GM19328 (cell line): ENCODE measurements around the gene GLMN.
A peak's percentile ranks its signal among the peaks of the same experiment; 100 is the strongest.

Source experiments
- ATAC-seq: cut with Tn5 transposase; IDR thresholded peaks from one replicate; pipeline ENCODE4 v1.9.1; 2021; ENCODE audit warnings: mild to moderate bottlenecking, moderate library complexity; ENCODE audit not compliant: unreplicated experiment

Gene GLMN, protein sequence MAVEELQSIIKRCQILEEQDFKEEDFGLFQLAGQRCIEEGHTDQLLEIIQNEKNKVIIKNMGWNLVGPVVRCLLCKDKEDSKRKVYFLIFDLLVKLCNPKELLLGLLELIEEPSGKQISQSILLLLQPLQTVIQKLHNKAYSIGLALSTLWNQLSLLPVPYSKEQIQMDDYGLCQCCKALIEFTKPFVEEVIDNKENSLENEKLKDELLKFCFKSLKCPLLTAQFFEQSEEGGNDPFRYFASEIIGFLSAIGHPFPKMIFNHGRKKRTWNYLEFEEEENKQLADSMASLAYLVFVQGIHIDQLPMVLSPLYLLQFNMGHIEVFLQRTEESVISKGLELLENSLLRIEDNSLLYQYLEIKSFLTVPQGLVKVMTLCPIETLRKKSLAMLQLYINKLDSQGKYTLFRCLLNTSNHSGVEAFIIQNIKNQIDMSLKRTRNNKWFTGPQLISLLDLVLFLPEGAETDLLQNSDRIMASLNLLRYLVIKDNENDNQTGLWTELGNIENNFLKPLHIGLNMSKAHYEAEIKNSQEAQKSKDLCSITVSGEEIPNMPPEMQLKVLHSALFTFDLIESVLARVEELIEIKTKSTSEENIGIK

DNA sequence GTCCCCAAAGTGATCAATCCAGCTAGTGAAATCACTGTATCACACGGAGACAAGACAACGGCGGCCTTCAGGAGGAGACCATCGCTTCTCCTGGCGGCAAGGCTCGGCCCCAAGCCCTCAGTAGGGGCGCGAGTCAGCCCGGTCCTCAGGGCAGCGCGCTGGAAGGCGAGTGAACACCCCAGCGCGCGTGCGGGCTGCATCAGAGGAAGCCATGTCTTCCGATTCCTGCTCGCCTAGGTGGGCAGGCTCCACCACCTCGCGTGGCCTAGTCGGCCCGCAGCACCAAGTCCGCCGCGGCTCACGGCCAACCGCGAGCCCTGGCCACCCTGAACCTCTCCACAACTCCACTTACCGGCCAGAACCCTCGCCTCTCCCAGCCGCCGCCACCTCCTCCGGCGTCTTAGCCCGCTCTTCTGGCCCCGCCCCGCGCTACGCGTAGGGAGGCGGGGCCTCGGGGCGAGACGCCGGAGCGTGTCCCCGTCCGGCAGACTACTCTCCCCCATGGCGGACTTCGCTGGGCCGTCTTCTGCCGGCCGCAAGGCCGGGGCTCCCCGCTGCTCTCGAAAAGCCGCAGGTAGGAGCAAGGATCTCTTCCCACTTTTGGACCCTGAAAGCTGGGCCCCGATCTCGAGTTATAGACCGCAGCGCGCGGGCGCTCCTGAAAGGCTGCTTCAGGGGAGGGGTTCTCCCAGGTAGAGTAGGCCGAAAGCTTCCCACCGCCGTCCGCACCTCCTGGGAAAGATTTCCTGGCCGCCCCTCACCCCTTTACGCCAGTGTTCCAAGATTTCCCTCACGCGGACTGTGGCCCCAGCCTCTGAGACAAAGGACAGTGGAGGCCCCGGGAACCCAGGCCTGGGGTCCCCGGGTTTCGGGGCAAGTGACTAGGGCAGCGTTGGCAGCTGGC is at the start of gene GLMN, which contains the start of gene RPAP2:
GLMN (minus strand) TSS at position 415 of the 904 bp plus-strand sequence. CDS start 988 bp downstream, outside the sequence.
RPAP2 (plus strand) TSS at position 487 of the 904 bp plus-strand sequence; CDS start at position 502, 15 bp downstream.
- ATAC-seq: peak; percentile 98

DNA sequence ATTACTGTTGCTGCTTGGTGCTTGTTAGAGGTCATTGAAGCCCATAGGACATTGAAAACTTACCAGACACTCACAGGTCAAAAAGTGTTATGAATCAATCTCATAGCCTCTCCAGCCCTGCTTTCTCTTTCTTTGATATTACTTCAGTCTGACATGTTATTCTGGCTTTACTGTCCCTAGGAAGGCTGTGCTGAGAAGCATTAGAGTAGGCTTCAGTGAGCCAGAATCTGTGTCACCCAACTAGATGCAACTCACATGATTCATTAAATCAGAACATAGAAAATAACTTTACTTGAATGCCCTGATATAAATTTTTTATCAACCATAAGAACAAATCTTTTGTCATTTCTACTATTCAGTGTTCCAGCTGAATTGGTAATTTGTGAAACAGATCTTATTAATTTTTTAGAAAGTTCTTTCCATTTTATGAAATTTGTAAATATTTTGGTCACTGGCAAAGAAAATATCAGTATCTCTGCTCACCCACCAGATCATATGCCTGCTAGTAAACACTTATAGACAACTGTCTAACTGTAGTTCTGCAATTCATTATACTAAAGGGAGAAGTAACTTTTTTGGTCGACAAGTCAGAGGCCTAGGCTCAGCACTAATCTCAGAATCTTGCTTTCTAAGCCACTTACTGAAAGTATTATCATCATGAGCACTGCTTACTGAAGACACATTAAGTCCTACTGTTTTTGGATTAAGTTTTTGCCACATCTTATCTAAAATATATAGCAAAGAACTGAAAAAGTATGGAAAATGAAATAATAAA is 48.3 kb upstream of the GLMN start:
- no peak for ATAC-seq

DNA sequence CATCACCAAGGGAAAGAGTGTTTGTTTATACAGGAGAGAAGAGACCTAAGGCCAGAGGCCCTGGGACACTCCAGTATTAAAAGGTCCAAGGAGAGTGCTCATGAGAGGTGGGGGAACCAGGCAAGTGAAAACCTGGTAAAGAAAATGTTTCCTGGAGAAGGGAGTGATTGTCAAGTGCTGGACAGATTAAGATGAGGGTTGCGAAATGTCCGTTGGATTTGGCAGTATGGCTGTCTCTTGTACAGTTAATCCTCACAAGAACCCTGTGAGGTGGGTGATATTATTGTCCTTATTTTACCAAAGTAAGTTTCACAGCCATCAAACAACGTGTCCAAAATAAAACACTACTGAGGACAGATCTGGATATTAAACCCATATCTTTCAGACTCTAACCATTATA is 44.3 kb upstream of the GLMN start:
- no peak for ATAC-seq

DNA sequence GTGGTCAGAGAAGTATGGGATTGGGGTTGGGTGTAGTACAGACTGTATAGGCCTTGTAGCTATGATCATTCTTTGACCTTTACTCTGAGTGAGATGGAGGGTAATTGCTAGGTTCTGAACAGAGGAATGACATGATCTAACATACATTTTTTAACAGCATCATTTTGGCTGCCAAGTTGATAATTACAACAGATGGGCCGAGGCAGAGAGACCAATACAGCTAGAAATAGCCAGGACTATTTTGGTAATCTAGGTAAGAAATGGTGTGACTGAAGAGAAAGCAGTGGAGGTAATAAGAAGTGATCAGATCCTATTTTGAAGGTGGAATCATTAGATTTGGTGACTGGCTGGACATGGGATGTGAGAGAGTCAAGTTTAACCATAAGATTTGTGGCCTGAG is 43.6 kb upstream of the GLMN start:
- ATAC-seq: no peak

- ATAC-seq: no peak
These were observed 41.4 kb upstream of the GLMN start for GRCh38 chr1:92340154-92340553.

- no peak for ATAC-seq
These were observed 34.9 kb upstream of the GLMN start for GRCh38 chr1:92333668-92334067.

- ATAC-seq: no peak
These were observed 30.8 kb upstream of the GLMN start for GRCh38 chr1:92329347-92330129.

- ATAC-seq: no peak
These were observed 29.0 kb upstream of the GLMN start for GRCh38 chr1:92327794-92328193.

GRCh38 chr1:92326681-92327080 is 27.9 kb upstream of the GLMN start:
- ATAC-seq: no peak

DNA sequence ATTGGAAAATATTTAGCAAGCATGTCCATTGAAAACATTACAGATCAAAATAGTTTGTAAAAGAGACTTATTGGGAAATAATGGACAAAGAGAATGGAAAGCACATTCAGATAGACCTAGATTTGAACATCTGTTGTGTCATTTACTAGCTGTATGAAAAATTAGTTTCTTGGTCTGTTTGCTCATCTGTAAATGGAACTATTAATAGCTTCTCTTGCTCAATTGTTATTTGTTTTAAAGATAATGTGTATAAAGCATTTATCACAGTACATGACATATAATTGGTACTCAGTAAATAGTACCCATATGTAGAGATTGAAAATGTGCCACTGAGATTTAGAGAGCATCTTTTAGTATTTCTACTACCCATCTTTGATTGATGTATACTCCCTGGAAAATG is 26.0 kb upstream of the GLMN start:
- no peak for ATAC-seq

DNA sequence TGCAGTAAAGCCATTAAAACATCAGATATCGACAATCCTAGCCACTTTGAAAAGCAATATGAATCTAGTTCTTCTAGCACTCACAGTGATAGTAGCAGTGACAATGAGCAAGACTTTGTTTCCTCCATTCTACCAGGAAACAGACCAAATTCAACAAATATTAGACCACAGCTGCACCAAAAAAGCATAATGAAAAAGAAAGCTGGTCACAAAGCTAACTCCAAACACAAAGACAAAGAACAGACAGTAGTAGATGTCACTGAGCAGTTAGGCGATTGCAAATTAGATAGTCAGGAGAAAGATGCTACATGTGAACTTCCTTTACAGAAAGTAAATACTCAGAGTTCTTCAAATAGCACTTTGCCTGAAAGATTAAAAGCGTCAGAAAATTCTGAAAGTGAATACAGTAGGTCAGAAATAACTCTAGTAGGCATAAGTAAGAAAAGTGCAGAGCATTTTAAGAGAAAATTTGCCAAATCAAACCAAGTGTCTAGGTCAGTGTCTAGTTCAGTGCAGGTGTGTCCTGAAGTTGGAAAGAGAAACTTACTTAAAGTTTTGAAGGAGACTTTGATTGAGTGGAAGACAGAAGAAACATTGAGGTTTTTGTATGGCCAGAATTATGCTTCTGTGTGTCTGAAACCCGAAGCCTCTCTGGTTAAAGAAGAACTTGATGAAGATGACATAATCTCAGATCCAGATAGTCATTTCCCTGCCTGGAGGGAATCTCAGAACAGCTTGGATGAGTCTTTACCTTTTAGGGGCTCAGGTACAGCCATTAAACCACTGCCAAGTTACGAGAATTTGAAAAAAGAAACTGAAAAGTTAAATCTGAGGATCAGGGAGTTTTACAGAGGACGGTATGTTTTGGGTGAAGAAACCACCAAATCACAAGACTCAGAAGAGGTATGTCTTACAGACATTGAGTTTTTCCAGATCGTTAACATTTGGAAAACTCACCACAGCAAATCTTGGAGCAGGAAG is 25.0 kb upstream of the GLMN start:
- ATAC-seq: no peak

DNA sequence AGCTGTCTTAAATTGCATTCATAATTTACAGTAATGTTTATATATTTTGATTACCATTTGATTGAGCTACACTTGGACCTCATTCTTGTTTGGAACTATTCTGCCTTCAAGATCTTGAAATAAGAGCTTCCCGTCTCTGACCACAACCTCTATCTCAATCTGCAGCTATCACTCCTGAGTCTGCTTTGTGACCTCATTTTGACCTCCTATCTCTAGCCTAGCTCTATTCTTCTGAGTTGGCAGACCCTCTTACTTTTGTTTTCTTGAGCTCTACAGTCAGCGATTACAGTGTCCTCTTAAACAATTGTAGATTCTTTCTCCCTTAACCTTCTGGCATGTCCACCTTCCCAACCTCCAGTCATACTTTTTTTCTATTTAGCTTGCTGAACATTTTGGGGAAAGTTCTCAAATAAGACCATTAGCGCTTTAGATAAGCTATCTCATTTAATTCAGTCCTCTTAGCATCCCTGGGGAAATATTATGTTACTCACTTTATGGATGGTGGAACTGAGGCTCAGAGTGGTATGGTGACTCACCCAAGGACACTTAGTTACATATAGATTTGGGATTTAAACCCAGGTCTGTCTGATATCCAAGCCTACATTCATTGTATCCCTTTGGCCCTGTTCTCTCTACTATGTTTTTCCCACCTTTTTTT is 19.2 kb upstream of the GLMN start:
- ATAC-seq: no peak

GRCh38 chr1:92315766-92316599 is 17.2 kb upstream of the GLMN start:
- no peak for ATAC-seq

DNA sequence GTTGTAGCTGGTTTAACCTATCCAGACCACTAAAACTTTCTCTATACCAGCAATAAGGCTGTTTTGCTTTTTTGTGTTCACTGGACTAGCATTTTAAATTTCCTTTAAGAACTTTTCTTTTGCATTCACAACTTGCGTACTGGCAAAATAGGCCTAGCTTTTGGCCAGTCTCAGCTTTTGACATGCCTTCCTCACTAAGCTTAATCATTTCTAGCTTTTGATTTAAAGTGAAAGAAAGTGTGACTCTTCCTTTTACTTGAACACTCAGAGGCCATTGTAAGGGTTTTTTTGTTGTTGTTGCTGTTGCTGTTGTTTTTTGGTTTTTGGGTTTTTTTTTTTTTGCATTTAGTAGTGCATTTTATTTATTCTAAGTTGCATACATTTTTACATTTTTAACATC is 15.2 kb upstream of the GLMN start:
- ATAC-seq: no peak

- ATAC-seq: no peak
These were observed 11.4 kb upstream of the GLMN start for GRCh38 chr1:92310185-92310597.

DNA sequence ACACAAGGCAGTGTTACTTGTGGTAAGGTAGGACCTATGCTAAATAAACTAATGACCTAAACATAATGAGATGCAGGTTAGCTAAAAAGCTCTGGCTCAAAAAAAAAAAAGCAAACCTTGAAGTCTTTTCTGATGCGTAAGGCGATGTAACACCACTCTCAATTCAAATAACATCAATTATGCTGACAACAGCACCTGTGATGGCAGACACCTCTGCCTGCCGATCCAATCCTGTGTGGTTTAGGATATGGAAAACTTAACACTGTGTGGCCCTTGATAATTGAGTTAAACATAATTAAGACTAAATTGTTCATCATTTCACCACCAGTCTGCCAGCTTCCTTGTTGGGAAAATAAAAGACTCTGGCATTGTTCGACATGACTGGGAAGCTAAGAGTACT is 9.2 kb upstream of the GLMN start:
- no peak for ATAC-seq

DNA sequence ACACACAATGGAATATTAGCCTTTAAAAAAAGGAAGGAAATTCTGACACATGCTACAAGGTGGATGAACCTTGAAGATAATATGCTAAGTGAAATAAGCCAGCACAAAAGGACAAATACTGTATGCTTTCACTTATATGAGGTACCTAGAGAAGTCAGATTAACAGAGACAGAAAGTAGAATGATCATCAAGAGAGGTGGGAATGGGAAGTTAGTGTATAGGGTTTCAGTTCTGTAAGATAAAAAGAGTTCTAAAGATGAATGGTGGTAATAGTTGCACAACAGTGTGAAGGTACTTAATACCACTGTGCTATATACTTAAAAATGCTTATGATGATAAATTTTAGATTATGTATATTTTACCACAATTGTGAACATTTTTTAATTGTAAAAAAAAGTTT is 7.2 kb upstream of the GLMN start:
- ATAC-seq: no peak
